ENCODE results near the gene WHRN. TPM values are rescaled to one million over a fixed set of nuclear protein-coding genes. Genes with fewer than 3 reads are reported as not detected.

The WHRN gene
- total and polyA plus RNA-seq, 2 donors (not counting 1 experiment from before 2014, with no cell fraction given) = 19.4 to 95.7 TPM

GRCh38 chr9:114390952-114391351, 114.3 kb downstream of the WHRN start:
- no peak overlapping the region for H3K4me3 ChIP-seq (ENCODE audit: control extremely low read depth in 1 of 5, extremely low read depth in 1 of 5, insufficient read depth in 1 of 5, low read depth in 2 of 5, low read length in 4 of 5)
- H3K27me3 ChIP-seq (replicated peaks in 1 of 4; ENCODE audit: control extremely low read depth in 1 of 4, control insufficient read depth in 3 of 4, insufficient read depth in 4 of 4, low read length in 3 of 4) = no peaks in the 10 kb centered on the region
- H3K4me2 ChIP-seq (replicated peaks; ENCODE audit: low read depth, low read length, poor library complexity, severe bottlenecking) = peak overlapping the region; percentile 87
- H3K27ac ChIP-seq (ENCODE audit: low read length in 2 of 2) = peak overlapping the region in 1 of 2 donors; percentile 93
- Mint-ChIP-seq H3K27me3 (no peaks in the 10 kb centered on the region), H3K4me3 (peak overlapping the region; percentile 97), H3K4me1 (peaks cover 84% of the 10 kb centered on the region), H3K9me3 (ENCODE audit: insufficient read depth) (no peaks in the 10 kb centered on the region), H3K27ac (peak overlapping the region; percentile 93)
- H2AFZ ChIP-seq (ENCODE audit: insufficient read depth, low read depth, low read length, poor library complexity, severe bottlenecking) = no peak overlapping the region
- ATAC-seq (ENCODE audit: low read depth) = no peak
- peaks cover 78 to 84% of the 10 kb centered on the region in 2 donors for H3K4me1 ChIP-seq (ENCODE audit: control insufficient read depth in 2 of 2, insufficient read depth in 2 of 2, low read length in 2 of 2)
- intact Hi-C loops (cut with micrococcal nuclease) = no loop called here
- H3K36me3 ChIP-seq (replicated peaks in 1 of 2; ENCODE audit: control extremely low read depth in 1 of 2, control insufficient read depth in 1 of 2, extremely low read depth in 1 of 2, insufficient read depth in 2 of 2, low read length in 1 of 2) = peaks cover 0 to 53% of the 10 kb centered on the region in 2 experiments
- TF ChIP-seq, protein P1, sequence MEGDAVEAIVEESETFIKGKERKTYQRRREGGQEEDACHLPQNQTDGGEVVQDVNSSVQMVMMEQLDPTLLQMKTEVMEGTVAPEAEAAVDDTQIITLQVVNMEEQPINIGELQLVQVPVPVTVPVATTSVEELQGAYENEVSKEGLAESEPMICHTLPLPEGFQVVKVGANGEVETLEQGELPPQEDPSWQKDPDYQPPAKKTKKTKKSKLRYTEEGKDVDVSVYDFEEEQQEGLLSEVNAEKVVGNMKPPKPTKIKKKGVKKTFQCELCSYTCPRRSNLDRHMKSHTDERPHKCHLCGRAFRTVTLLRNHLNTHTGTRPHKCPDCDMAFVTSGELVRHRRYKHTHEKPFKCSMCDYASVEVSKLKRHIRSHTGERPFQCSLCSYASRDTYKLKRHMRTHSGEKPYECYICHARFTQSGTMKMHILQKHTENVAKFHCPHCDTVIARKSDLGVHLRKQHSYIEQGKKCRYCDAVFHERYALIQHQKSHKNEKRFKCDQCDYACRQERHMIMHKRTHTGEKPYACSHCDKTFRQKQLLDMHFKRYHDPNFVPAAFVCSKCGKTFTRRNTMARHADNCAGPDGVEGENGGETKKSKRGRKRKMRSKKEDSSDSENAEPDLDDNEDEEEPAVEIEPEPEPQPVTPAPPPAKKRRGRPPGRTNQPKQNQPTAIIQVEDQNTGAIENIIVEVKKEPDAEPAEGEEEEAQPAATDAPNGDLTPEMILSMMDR (IDR thresholded peaks at IDR 0.05) = no peak
- TF ChIP-seq EZH2 (IDR thresholded peaks at IDR 0.05; ENCODE audit: borderline replicate concordance, insufficient read depth, low read depth, low read length, poor library complexity, severe bottlenecking) = no peak
- H4K20me1 ChIP-seq (ENCODE audit: control insufficient read depth, insufficient read depth, low read length, poor library complexity, severe bottlenecking) = peaks cover 68% of the 10 kb centered on the region
- peak; percentile 14 for DNase-seq
- peaks cover 99% of the 10 kb centered on the region for H3K79me2 ChIP-seq (ENCODE audit: control insufficient read depth, insufficient read depth, low read length)
- H3K9me3 ChIP-seq (ENCODE audit: control extremely low read depth in 1 of 3, control insufficient read depth in 2 of 3, insufficient read depth in 1 of 3, low read length in 2 of 3) = no peaks in the 10 kb centered on the region
- CTCF ChIA-PET = interaction anchor here (1.0 to 3.0 kb wide), 10 partner anchors 8 to 114 kb away, joined by 3 to 23 read pairs (median 8); partner anchors contain the start of gene WHRN
- WGBS (ENCODE audit: insufficient coverage) = 92% methylated on average over 2 of the region's 2 CpGs
- POLR2A ChIA-PET = interaction anchor here (1.4 to 9.2 kb wide), 4 partner anchors 18 to 221 kb away, joined by 3 to 135 read pairs (median 56); no protein-coding TSS in a partner anchor
- no peak overlapping the region for H3K9ac ChIP-seq (ENCODE audit: low read length)

GRCh38 chr9:114389612-114390368, 115.5 kb downstream of the WHRN start:
- peaks cover 0 to 41% of the 10 kb centered on the region in 2 experiments for H3K36me3 ChIP-seq (replicated peaks in 1 of 2; ENCODE audit: control extremely low read depth in 1 of 2, control insufficient read depth in 1 of 2, extremely low read depth in 1 of 2, insufficient read depth in 2 of 2, low read length in 1 of 2)
- H2AFZ ChIP-seq (ENCODE audit: insufficient read depth, low read depth, low read length, poor library complexity, severe bottlenecking) = no peak overlapping the region
- no peaks in the 10 kb centered on the region for H3K27me3 Mint-ChIP-seq
- peaks cover 84% of the 10 kb centered on the region for H3K4me1 Mint-ChIP-seq
- H3K9ac ChIP-seq (ENCODE audit: low read length) = no peak overlapping the region
- peak overlapping the region in 2 of 5 experiments; percentile 1 to 5 for H3K4me3 ChIP-seq (ENCODE audit: control extremely low read depth in 1 of 5, extremely low read depth in 1 of 5, insufficient read depth in 1 of 5, low read depth in 2 of 5, low read length in 4 of 5)
- ChIA-PET POLR2A (interaction anchor here (0.5 to 9.2 kb wide), 6 partner anchors 8 to 222 kb away, joined by 3 to 135 read pairs (median 11); no protein-coding TSS in a partner anchor), CTCF (interaction anchor here (0.7 to 3.6 kb wide), 11 partner anchors 8 to 264 kb away, joined by 3 to 23 read pairs (median 8); partner anchors contain the start of gene WHRN)
- TF ChIP-seq, protein P1 (IDR thresholded peaks at IDR 0.05) = no peak
- no peak for TF ChIP-seq EZH2 (IDR thresholded peaks at IDR 0.05; ENCODE audit: borderline replicate concordance, insufficient read depth, low read depth, low read length, poor library complexity, severe bottlenecking)
- peak overlapping the region; percentile 87 for H3K4me2 ChIP-seq (replicated peaks; ENCODE audit: low read depth, low read length, poor library complexity, severe bottlenecking)
- WGBS (ENCODE audit: insufficient coverage) = 55% methylated on average over 4 of the region's 7 CpGs
- peak overlapping the region; percentile 97 for H3K4me3 Mint-ChIP-seq
- peak overlapping the region; percentile 87 to 93 for H3K27ac ChIP-seq (ENCODE audit: low read length in 2 of 2)
- intact Hi-C loops (cut with micrococcal nuclease) = no loop called here
- ATAC-seq (ENCODE audit: low read depth) (no peak), DNase-seq (peak; percentile 55)
- peaks cover 99% of the 10 kb centered on the region for H3K79me2 ChIP-seq (ENCODE audit: control insufficient read depth, insufficient read depth, low read length)
- H3K27ac Mint-ChIP-seq = peak overlapping the region; percentile 93
- no peaks in the 10 kb centered on the region for H3K9me3 Mint-ChIP-seq (ENCODE audit: insufficient read depth)
- H3K27me3 ChIP-seq (replicated peaks in 1 of 4; ENCODE audit: control extremely low read depth in 1 of 4, control insufficient read depth in 3 of 4, insufficient read depth in 4 of 4, low read length in 3 of 4) = no peaks in the 10 kb centered on the region
- peaks cover 67% of the 10 kb centered on the region for H4K20me1 ChIP-seq (ENCODE audit: control insufficient read depth, insufficient read depth, low read length, poor library complexity, severe bottlenecking)
- H3K9me3 ChIP-seq (ENCODE audit: control extremely low read depth in 1 of 3, control insufficient read depth in 2 of 3, insufficient read depth in 1 of 3, low read length in 2 of 3) = no peaks in the 10 kb centered on the region
- H3K4me1 ChIP-seq (ENCODE audit: control insufficient read depth in 2 of 2, insufficient read depth in 2 of 2, low read length in 2 of 2) = peaks cover 75 to 84% of the 10 kb centered on the region in 2 donors
